ENCODE results near the gene MED14.

DNA sequence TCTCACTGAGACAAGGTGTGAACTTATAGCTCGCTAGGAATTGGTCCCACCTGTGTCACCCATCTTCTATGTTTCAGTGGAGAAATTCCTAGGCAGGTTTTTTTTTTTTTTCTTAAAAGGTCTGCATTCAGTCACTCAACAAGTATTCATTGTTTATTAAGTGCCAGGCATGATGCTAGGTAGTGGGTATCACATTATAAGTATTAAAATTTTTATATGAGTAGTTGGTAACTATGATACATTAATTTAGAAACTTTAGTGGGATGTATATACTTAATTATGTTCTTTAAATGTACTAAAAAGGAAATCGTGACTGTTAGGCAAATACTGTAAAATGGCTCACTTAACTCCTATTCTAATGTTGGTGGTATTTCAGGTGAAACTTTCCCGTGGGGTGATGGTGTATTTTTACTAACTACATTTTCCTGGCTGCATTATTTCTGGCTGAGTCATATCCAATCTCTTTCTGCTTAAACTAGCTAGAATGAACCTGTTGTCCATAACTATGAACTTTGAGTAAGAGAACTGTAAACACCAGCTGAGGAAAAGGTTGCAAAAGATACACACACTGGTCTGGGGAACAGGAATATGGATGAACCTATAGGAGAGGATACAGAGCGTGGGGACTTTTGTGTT, 49.3 kb upstream of the MED14 start:
- TF ChIP-seq POLR2A (IDR thresholded peaks at IDR 0.05) (no peak), CTCF (IDR thresholded peaks at IDR 0.05) (no peak)

All from testis (tissue), 2 donors.